Measurements from ENCODE around the gene VIL1. TPM values are rescaled to one million over a fixed set of nuclear protein-coding genes. Genes with fewer than 3 reads are reported as not detected.
A peak's percentile ranks its signal among the peaks of the same experiment; 100 is the strongest.

Gene VIL1
- total and polyA plus RNA-seq, 2 of the 13 experiments (the other 11 are each of a cell fraction or from before 2014, with no cell fraction given): 287 to 301 TPM

DNA sequence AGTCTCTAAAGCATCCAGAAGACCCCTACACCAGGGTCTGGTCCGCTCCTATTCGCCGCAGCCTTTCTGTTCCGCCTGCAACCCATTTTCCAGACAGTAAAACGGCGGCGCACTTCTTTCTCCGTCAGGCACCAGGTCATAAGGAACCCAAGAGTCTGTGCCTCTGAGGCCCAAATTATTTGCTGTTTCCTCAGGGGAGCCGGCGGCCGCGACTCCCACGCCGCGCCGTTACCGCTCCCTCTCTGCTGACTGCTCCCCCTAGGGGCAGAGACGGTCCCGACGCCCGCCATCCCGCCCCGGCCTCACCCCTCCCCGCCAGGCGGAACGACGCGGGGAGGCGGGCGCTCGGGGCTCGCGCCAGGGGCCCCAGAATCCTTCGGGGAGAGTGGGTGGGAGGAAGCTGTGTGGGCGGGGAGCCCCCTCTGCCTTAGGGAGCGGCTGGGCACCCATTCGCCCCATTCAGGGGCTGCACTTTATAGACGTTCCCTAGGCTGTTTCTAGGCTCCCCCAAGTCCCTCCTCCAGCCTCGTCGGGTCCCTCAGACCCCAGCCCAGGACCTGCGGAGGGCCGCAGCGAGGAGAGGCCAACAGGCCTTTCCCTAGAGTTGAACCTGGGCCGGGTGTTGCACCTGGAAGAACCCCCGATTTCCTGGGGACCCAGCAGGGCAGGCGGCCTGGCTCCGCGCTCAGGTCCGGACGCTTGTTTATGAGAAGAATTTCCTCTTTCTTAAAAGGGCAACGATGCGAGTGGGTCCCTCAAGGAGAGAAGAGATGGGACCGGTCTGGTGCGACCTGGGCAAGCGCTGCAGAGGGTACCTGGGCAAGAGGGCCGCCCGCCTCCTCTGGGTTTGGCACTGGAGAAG is 22.9 kb upstream of the VIL1 start (continued):
- TF ChIP-seq, protein P1, sequence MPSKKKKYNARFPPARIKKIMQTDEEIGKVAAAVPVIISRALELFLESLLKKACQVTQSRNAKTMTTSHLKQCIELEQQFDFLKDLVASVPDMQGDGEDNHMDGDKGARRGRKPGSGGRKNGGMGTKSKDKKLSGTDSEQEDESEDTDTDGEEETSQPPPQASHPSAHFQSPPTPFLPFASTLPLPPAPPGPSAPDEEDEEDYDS (CRISPR knock-in tag; IDR thresholded peaks at IDR 0.05): peak; percentile 84; the same call in 1 of the 2 replicates
- TF ChIP-seq, protein P2, sequence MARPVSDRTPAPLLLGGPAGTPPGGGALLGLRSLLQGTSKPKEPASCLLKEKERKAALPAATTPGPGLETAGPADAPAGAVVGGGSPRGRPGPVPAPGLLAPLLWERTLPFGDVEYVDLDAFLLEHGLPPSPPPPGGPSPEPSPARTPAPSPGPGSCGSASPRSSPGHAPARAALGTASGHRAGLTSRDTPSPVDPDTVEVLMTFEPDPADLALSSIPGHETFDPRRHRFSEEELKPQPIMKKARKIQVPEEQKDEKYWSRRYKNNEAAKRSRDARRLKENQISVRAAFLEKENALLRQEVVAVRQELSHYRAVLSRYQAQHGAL (CRISPR knock-in tag; IDR thresholded peaks at IDR 0.05; ENCODE audit: not compliant biosample characterization): peak; percentile 30
- TF ChIP-seq, protein P3, sequence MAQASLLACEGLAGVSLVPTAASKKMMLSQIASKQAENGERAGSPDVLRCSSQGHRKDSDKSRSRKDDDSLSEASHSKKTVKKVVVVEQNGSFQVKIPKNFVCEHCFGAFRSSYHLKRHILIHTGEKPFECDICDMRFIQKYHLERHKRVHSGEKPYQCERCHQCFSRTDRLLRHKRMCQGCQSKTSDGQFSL (CRISPR knock-in tag; IDR thresholded peaks at IDR 0.05): peak; percentile 89
- TF ChIP-seq THYN1 (CRISPR knock-in tag; IDR thresholded peaks at IDR 0.05; ENCODE audit: borderline replicate concordance, low read depth): no peak
- TF ChIP-seq, protein P4, sequence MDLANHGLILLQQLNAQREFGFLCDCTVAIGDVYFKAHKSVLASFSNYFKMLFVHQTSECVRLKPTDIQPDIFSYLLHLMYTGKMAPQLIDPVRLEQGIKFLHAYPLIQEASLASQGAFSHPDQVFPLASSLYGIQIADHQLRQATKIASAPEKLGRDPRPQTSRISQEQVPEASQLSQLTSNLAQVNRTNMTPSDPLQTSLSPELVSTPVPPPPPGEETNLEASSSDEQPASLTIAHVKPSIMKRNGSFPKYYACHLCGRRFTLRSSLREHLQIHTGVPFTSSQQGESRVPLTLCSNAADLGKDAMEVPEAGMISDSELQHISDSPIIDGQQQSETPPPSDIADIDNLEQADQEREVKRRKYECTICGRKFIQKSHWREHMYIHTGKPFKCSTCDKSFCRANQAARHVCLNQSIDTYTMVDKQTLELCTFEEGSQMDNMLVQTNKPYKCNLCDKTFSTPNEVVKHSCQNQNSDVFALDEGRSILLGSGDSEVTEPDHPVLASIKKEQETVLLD (CRISPR knock-in tag; IDR thresholded peaks at IDR 0.05; ENCODE audit: low read depth): peak; percentile 92; the same call in 1 of the 2 replicates
- peak; percentile 19; the same call in 1 of the 2 replicates for TF ChIP-seq ZNF776 (CRISPR knock-in tag; IDR thresholded peaks at IDR 0.05)
- TF ChIP-seq, protein P5, sequence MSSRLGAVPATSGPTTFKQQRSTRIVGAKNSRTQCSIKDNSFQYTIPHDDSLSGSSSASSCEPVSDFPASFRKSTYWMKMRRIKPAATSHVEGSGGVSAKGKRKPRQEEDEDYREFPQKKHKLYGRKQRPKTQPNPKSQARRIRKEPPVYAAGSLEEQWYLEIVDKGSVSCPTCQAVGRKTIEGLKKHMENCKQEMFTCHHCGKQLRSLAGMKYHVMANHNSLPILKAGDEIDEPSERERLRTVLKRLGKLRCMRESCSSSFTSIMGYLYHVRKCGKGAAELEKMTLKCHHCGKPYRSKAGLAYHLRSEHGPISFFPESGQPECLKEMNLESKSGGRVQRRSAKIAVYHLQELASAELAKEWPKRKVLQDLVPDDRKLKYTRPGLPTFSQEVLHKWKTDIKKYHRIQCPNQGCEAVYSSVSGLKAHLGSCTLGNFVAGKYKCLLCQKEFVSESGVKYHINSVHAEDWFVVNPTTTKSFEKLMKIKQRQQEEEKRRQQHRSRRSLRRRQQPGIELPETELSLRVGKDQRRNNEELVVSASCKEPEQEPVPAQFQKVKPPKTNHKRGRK (CRISPR knock-in tag; IDR thresholded peaks at IDR 0.05): no peak
- TF ChIP-seq, protein P6, sequence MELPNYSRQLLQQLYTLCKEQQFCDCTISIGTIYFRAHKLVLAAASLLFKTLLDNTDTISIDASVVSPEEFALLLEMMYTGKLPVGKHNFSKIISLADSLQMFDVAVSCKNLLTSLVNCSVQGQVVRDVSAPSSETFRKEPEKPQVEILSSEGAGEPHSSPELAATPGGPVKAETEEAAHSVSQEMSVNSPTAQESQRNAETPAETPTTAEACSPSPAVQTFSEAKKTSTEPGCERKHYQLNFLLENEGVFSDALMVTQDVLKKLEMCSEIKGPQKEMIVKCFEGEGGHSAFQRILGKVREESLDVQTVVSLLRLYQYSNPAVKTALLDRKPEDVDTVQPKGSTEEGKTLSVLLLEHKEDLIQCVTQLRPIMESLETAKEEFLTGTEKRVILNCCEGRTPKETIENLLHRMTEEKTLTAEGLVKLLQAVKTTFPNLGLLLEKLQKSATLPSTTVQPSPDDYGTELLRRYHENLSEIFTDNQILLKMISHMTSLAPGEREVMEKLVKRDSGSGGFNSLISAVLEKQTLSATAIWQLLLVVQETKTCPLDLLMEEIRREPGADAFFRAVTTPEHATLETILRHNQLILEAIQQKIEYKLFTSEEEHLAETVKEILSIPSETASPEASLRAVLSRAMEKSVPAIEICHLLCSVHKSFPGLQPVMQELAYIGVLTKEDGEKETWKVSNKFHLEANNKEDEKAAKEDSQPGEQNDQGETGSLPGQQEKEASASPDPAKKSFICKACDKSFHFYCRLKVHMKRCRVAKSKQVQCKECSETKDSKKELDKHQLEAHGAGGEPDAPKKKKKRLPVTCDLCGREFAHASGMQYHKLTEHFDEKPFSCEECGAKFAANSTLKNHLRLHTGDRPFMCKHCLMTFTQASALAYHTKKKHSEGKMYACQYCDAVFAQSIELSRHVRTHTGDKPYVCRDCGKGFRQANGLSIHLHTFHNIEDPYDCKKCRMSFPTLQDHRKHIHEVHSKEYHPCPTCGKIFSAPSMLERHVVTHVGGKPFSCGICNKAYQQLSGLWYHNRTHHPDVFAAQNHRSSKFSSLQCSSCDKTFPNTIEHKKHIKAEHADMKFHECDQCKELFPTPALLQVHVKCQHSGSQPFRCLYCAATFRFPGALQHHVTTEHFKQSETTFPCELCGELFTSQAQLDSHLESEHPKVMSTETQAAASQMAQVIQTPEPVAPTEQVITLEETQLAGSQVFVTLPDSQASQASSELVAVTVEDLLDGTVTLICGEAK (IDR thresholded peaks at IDR 0.05): no peak
- TF ChIP-seq, protein P6 (CRISPR knock-in tag; IDR thresholded peaks at IDR 0.05): peak; percentile 80; the same call in 1 of the 2 replicates
- TF ChIP-seq ZNF549 (CRISPR knock-in tag; IDR thresholded peaks at IDR 0.05): no peak
- TF ChIP-seq, protein P7, sequence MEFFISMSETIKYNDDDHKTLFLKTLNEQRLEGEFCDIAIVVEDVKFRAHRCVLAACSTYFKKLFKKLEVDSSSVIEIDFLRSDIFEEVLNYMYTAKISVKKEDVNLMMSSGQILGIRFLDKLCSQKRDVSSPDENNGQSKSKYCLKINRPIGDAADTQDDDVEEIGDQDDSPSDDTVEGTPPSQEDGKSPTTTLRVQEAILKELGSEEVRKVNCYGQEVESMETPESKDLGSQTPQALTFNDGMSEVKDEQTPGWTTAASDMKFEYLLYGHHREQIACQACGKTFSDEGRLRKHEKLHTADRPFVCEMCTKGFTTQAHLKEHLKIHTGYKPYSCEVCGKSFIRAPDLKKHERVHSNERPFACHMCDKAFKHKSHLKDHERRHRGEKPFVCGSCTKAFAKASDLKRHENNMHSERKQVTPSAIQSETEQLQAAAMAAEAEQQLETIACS (CRISPR knock-in tag; IDR thresholded peaks at IDR 0.05): 0 out of 2 replicates have a peak, but pooled peaks have one; percentile 42
- TF ChIP-seq ZNF678 (CRISPR knock-in tag; IDR thresholded peaks at IDR 0.05): peak; percentile 97; the same call in 1 of the 2 replicates

Measured in HepG2 (cell line).